GM18507 (cell line): ENCODE data around the gene PACRG.
A peak's percentile ranks its signal among the peaks of the same experiment; 100 is the strongest.
"Not testable (repeated sequence)": the region's sequence is repeated elsewhere in the genome, so short reads cannot be mapped to it uniquely, and the experiment has no call there.

Experiments
- DNase-seq: peaks from one replicate; pipeline ENCODE4 v3.0.0; 2011; ENCODE audit warnings: low read depth; ENCODE audit not compliant: insufficient read length; ENCODE audit errors: extremely low spot score
- FAIRE-seq: peaks from 2 replicates; lab custom pipeline; 2011; peaks lifted over from hg19 to GRCh38; lab: Jason Lieb, UNC

Gene PACRG

DNA sequence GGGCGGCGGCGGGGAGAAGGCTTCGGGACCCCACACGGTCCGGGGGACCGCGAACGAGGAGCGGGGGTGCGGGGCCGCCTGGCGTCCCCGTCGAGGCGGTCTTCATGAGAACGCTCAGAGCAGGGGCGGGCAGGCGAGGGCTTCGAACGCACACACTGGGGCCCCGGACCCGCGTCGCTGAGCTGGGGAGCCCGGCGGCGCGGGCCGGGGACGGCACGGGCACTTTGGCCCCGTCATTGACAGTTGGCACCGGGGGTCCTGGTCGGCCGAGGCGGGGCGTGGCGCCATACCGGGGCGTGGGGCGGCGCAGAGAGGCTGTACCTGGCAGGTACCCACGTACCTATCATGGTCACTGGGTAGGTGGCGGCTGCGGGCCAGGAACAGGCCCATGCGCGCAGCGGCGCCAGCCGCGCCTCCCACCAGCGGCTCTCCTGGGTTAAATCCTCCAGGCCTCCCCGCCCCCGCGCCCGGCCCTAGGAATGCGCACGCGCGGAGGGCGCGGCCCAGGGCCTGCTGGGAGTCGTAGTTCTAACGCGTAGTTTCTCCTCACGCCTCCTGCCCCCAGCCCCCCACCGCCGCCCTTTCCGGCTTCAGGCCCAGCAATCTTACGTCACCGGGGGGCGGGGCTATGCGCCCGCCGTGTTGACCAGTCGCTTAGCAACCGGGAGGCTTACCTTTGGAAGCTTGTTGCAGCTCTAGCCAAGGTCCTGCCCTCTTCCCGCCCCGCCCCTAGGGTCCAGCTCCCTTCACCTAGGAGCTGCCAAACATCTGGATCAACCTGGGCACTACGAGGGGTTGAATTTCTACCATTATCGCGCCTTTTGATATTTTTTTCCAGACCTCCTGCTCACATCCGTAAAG, at the start of gene PACRG, which contains the start of gene PRKN:
TSS of gene PACRG (plus strand) at position 653 of the 861 bp plus-strand sequence.
TSS of gene PRKN (minus strand) at position 445 of the 861 bp plus-strand sequence.
- FAIRE-seq: peak; percentile 87
- DNase-seq: peak; percentile 95

- not testable (repeated sequence) for FAIRE-seq, DNase-seq
Measured at GRCh38 chr6:162678896-162679295, 48.9 kb upstream of the PACRG start.

GRCh38 chr6:162679681-162680080, 48.1 kb upstream of the PACRG start:
- FAIRE-seq (no peak), DNase-seq (no peak)

- FAIRE-seq (no peak), DNase-seq (no peak)
Measured at GRCh38 chr6:162680367-162680766, 47.4 kb upstream of the PACRG start.

GRCh38 chr6:162680871-162681270, 46.9 kb upstream of the PACRG start:
- DNase-seq (no peak), FAIRE-seq (no peak)

DNA sequence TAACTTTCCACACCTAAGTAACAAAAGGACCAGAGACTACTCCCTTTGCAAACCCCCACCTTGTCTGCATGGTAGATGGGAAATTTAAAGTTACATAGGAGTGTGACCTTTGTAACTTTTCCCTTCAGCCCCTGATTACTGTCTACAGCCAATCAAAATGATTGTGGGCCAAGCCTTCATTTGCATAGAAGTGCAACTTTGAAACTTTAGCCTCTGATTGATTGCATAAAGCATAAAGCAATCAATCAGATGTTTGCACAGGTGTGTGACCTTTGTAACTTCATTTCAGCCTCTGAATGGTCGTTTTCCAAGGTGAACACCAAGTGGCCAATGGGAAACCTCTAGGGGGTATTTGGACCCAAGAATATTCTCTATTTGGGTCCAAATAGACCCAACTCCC, 46.3 kb upstream of the PACRG start:
- DNase-seq (no peak), FAIRE-seq (no peak)

DNA sequence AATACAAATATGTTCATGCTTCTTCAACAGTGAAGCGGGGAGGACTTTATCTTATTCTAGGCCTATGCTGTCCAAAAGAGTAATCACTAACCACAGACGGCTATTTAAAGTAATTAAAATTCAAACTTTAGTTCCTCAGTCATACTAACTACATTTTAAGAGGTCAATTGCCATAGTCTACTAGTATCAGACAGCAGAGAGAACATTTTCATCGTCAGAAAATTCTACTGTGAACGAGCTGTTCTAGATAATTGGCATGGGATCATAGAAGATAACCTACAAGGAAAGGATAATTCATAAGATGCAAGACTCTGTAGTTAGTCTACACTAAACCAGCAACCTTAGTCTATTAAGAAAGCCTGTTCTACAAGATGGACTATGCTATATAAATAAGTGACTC, 44.6 kb upstream of the PACRG start:
- FAIRE-seq (no peak), DNase-seq (no peak)

- FAIRE-seq: no peak
- no peak for DNase-seq
Measured at GRCh38 chr6:162684052-162684451, 43.7 kb upstream of the PACRG start.

DNA sequence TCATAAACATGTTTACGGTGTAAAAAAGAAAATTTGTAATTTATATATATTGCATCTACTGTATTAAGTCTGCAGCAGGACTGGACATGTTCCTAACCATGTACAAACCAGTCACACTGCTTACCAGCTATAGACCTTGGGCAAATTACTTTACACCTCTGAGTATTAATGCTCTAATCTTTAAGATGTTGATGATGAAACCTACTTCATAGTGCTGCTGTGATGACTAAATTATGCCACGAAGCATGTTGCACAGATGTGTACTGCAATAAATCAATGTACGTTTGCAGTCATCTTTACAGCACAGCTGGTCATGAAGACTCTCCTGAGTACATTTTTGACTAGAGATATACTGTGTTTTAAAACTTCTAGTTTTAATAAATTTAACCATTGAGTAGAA, 42.8 kb upstream of the PACRG start:
- no peak for FAIRE-seq

GRCh38 chr6:162685586-162685985, 42.2 kb upstream of the PACRG start:
- FAIRE-seq (no peak), DNase-seq (no peak)

More for the DNA sequence above, 42.8 kb upstream of the PACRG start:
- no peak for DNase-seq

GRCh38 chr6:162688751-162689345, 38.9 kb upstream of the PACRG start:
- DNase-seq: no peak
- no peak for FAIRE-seq

- DNase-seq (no peak), FAIRE-seq (no peak)
Measured at GRCh38 chr6:162690158-162690557, 37.6 kb upstream of the PACRG start.

GRCh38 chr6:162697872-162698403, 29.8 kb upstream of the PACRG start:
- FAIRE-seq (no peak), DNase-seq (no peak)

GRCh38 chr6:162698440-162698839, 29.3 kb upstream of the PACRG start:
- no peak for FAIRE-seq
- no peak for DNase-seq

- DNase-seq (no peak), FAIRE-seq (no peak)
Measured at GRCh38 chr6:162699961-162700360, 27.8 kb upstream of the PACRG start.

DNA sequence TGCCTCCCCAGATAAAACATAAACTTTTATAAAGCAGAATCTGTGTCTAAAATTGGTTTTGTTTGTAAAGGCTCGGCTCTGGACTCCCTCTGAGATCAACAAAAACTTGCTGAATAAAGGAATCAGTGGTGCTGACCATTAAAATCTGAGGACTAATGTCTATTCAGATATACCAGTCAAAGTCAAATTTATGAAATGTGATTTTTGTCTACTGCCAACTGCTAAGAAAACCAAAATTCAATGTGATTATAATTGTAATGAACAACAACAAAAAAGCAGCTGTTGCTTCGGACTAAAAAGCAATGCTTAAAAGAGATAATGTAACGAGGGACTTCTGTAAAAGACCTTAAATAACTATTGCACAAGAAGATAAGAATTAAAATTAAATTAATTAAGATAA, 26.8 kb upstream of the PACRG start:
- no peak for FAIRE-seq
- no peak for DNase-seq

GRCh38 chr6:162701551-162701950, 26.2 kb upstream of the PACRG start:
- DNase-seq (no peak), FAIRE-seq (no peak)

DNA sequence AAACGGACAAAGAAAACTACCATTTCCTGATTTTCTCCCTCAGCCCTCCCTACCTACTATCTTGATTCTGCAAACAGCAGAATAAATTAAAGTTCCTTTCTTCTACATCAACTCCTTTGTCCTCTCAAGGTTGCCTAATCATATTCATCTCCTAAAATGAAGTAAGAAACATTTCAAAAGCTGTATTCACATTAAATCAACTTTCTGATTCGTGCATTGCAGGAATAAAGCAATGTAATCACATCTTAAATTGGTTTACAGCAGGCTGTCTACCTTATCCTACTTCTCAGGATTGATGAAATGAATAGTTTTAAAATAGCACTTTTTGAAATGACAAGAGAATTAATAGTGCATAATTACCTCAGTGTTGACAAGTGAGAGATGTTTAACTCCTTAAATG, 25.3 kb upstream of the PACRG start:
- FAIRE-seq (no peak), DNase-seq (no peak)

GRCh38 chr6:162704001-162704400, 23.8 kb upstream of the PACRG start:
- FAIRE-seq (no peak), DNase-seq (no peak)

DNA sequence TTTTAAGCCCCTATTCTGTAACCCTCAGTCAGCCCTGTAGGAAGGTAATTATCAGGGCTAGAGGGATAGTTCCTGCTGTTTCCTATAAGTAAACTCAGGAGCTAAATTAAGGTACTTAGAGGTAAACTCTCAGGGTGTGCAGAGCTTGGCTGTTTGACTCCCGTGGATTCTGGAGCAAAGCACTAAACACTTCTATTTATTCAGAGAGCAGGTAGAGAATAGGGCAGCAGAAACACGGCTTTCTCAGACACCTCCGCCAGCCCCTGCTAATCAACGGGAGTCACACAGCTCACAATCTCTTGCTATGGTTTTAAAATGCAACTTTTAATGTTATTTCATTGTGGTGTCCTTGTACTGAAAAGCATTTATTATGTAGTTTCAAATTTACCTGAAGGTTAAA, 22.0 kb upstream of the PACRG start:
- DNase-seq: no peak
- FAIRE-seq: no peak

- FAIRE-seq (no peak), DNase-seq (no peak)
Measured at GRCh38 chr6:162706232-162706631, 21.5 kb upstream of the PACRG start.
